GM18861 (cell line): Measurements from ENCODE around the gene IL17RB.

Source experiments
- ATAC-seq: cut with Tn5 transposase; IDR thresholded peaks from one replicate; pipeline ENCODE4 v1.9.1; 2021; ENCODE audit not compliant: unreplicated experiment

Gene IL17RB

DNA sequence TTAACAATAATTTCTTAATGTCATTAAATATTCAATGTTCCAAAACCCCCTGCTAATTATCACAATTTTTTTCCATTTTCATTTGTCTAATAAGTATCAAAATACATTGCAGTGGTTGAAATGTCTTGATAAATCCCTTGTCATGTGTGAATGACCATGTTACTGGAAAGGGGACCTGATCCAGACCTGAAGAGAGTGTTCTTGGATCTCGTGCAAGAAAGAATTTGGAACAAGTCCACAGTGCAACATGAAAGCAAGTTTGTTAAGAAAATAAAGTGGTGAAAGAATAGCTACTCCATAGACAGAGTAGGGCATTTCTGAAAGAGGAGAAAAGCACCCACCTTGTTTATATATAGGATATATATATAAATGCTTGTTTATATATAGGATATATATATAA is 55.7 kb downstream of the IL17RB start:
- no peak for ATAC-seq

DNA sequence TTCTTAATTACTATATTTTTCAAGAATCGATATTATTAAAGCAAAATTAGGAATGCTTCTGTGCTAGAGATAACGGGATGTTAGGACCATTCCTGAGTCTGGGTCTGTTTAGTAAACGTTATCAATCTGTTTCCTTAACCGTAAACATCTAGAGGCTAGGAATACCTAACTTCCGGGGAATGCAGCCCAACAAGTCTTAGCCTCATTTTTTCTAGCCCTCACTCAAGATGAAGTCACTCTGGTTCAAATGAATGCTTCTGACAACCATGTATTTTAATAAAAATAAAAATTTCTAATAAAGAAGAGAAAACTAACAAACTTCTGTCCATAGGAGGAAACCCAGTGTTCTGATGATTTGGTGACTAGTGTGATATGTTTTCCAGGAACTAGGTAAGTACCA is 56.3 kb downstream of the IL17RB start:
- no peak for ATAC-seq

- no peak for ATAC-seq
These were observed 67.0 kb downstream of the IL17RB start for GRCh38 chr3:53913401-53913800.
